HTERT RPE-1 (cell line): ENCODE data around the gene HBE1.
"Not testable (repeated sequence)": the region's sequence is repeated elsewhere in the genome, so short reads cannot be mapped to it uniquely, and the experiment has no call there.

Experiments
- in situ Hi-C: fragments of 300-500 bp; cut with MboI; formaldehyde crosslinking; loops from 4 replicates; pipeline ENCODE4 v1.14.3; 2020; ENCODE audit warnings: low sequenced_read_pairs

The HBE1 gene

DNA sequence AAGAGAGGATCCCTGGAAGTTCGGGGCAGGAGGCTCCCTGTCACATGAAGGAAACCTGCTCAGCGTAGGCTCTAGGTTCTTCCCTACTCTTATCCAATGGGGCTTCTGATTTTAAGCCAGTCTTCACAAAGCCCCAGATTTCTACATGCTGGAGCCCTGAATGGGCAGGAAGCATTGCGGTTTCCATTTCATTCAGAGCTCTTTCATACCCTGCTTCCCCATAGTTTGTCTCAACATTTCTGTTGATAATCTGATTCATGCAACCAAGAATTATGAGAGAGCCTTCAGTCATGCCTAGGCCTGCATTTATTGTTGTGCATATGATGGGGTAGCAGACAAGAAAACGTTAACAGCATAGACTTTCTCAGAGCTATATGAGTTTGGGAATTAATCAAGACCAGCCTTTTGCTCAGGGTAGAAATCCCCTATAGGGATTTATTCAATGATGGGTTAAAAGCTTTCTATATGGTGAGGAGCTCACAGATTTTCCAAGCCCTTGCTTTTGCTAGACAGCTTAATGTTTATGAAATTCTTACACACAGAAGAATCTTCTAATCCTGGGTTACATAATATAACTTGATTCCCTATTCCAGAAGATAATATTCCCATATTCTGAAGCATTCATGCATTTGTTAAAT, 16.1 kb upstream of the HBE1 start:
- in situ Hi-C loops = no loop called here

DNA sequence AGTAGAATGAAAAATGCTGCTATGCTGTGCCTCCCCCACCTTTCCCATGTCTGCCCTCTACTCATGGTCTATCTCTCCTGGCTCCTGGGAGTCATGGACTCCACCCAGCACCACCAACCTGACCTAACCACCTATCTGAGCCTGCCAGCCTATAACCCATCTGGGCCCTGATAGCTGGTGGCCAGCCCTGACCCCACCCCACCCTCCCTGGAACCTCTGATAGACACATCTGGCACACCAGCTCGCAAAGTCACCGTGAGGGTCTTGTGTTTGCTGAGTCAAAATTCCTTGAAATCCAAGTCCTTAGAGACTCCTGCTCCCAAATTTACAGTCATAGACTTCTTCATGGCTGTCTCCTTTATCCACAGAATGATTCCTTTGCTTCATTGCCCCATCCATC, 14.9 kb upstream of the HBE1 start:
- in situ Hi-C loops = no loop called here

DNA sequence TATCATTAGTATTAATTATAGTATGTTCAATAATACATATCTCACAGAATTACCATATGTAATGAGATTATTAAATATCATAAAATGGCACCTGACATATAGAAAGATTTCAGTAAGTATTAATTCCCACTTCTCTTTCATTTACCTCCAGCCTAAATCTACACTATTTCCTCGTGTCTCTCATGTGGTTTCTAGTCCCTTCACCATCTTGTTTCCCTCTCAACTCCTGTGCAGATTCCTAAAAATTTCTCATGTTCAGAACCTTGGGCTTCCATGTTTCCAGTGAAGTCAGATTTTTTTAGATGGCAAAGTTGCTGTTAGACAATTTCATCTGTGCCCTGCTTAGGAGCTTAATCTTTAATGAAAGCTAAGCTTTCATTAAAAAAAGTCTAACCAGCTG, 14.1 kb upstream of the HBE1 start:
- in situ Hi-C loops = no loop called here

DNA sequence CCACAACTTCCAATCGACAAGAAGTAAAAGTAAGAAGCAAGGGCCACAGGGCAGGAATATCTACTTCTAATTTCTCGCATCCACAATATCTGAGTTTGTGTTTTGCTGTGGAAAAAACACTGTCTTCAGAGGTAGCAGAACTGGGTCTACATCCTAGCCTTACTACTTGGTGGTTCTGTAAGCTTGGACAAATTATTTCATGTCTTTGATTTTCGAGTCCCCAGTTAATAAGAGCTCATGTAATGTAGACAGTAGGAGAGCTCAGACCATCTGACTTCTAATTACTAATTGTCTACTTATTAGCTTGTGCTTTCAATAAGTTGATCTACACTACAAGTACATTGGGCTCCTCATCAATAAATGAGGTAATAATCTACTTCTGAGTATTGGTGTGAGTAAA, 13.3 kb upstream of the HBE1 start:
- in situ Hi-C loops = no loop called here

DNA sequence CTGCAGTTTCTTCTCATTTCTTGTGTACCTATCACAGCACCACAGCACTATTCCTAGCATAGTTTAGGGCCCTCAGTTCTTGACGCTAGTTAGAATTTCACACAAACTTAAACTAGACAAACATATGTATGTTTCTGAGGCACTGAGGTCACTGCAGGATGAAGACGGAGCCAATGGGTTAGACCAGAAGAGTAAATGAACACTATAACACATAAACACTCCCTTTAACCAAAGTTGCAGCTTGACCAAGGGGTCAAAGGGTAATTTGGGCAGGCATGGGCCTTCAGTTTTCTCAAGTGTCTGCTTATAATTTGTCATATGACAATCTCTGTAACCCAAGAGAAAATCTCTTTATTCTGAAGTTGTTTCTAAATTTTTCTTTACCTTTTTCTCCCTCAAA, 12.9 kb upstream of the HBE1 start:
- in situ Hi-C loops = no loop called here

DNA sequence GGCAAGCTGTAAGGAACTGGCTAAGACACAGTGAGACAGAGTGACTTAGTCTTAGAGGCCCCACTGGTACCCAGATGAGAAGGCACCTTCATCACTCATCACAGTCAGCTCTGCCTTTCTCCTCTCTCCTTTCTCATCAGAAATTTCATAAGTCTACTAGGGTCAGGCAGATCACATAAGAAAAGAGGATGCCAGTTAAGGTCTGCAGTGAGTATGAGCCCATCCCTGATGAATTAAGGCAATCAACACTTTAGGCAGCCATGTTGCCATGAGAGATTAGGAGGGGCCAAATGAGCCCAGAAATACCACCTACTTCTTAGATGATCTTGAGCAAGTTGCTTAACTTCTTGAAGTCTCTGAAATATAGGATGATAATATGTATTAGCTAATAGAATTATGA, 11.9 kb upstream of the HBE1 start:
- in situ Hi-C loops = no loop called here

DNA sequence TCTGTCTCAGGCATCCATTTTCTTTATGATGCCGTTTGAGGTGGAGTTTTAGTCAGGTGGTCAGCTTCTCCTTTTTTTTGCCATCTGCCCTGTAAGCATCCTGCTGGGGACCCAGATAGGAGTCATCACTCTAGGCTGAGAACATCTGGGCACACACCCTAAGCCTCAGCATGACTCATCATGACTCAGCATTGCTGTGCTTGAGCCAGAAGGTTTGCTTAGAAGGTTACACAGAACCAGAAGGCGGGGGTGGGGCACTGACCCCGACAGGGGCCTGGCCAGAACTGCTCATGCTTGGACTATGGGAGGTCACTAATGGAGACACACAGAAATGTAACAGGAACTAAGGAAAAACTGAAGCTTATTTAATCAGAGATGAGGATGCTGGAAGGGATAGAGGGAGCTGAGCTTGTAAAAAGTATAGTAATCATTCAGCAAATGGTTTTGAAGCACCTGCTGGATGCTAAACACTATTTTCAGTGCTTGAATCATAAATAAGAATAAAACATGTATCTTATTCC, 10.9 kb upstream of the HBE1 start:
- in situ Hi-C loops = no loop called here

DNA sequence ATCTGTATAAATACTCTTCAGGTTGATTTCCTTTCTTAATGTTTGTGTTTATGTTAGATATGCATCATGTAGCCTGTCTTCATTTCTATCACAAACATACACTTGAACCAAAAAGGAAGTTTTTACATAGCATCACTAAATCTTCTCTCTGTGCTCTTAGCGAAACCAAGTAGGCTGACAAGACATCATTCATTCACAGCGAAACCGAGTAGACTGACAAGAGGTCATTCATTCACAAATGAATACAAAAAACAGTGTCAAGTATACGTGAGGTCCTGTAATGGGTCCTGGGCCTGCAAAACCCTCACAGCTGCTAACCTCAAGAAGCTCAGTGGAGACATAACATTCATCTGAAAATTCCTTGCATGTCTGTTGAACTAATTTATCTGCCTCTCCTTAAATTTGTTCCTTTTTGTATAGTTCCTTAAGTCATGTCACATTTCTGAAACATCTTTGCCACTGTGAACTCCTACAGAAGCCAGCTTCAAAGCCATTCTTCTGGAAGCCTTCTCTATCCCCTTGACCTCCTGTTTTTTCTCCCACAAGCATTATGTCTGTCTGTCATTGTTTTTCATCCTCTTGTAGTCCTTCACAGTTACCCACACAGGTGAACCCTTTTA, 9.8 kb upstream of the HBE1 start:
- in situ Hi-C loops = no loop called here

DNA sequence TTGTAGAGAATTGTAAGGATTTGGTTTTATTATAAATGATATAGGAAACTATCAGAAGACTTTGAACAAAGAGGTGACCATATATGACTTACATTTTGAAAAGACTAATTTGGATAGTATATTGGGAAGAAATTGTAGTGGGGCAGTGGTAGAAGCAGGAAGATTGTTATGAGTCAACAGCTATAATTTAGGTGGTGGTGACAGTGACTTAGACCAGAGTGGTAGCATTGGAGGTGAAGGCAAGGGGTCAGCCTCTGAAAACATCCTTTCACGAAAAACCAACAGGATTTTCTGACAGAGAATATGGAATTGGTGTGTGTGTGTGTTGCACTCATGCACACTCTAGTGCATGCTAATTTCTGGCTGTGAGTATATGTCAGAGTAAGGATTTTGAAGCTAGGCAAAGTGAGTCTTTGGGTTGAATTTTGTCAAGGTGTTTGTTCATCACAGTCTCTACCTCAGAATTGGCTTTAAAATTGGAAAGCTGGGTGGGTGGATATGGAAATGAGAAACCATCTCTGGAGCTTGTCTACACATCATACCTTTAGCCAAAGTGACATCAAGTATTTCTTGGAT, 8.2 kb upstream of the HBE1 start:
- in situ Hi-C loops = no loop called here

DNA sequence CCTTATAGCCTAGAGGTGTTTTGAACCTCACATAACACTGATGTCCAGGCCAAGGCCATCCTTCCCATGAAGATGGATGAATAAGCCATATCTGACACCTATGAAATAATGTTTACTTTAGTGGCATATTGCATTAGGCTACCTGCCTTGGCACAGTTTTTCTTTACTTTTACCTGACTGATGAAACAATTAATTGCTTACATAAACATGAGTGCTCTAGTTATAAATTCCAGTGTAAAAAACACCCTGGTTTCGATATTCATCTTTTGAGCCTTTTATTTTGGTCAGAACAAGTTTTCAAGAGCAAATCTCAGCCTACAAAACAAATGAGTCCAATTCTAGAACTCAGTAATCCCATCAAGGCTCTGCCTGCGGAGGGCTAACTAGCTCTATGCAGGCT, 7.0 kb upstream of the HBE1 start:
- in situ Hi-C loops = no loop called here

DNA sequence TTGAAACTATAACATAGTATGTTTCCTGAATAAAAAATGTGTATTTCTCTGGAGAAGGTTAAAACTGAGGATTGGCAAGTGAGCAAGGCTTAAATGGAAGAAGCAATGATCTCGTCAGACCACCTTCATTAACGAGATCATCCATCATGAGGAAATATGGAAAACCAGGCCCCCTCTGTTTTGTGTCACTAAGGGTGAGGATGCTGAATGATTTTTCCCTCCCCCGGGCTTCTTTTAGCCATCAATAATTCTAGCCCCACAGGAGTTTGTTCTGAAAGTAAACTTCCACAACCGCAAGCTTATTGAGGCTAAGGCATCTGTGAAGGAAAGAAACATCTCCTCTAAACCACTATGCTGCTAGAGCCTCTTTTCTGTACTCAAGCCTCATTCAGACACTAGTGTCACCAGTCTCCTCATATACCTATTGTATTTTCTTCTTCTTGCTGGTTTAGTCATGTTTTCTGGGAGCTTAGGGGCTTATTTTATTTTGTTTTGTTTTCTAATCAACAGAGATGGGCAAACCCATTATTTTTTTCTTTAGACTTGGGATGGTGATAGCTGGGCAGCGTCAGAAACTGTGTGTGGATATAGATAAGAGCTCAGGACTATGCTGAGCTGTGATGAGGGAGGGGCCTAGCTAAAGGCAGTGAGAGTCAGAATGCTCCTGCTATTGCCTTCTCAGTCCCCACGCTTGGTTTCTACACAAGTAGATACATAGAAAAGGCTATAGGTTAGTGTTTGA, 5.8 kb upstream of the HBE1 start:
- in situ Hi-C loops = no loop called here

DNA sequence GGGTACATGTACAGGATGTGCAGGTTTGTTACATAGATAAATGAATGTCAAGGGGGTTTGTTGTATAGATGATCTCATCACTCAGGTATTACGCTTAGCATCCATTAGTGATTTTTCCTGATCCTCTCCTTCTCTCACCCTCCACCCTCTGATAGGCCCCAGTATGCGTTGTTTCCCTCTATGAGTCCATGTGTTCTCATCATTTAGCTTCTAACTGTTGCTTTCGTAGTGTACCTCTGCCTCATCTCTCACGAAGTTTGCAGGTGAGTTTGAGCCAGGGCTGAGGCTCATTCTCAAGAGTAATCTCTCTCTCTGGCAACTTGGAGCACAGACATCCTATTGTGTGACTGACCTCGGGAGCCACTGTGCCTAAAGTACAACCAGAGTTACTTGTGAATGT, 4.7 kb upstream of the HBE1 start:
- in situ Hi-C loops = no loop called here

DNA sequence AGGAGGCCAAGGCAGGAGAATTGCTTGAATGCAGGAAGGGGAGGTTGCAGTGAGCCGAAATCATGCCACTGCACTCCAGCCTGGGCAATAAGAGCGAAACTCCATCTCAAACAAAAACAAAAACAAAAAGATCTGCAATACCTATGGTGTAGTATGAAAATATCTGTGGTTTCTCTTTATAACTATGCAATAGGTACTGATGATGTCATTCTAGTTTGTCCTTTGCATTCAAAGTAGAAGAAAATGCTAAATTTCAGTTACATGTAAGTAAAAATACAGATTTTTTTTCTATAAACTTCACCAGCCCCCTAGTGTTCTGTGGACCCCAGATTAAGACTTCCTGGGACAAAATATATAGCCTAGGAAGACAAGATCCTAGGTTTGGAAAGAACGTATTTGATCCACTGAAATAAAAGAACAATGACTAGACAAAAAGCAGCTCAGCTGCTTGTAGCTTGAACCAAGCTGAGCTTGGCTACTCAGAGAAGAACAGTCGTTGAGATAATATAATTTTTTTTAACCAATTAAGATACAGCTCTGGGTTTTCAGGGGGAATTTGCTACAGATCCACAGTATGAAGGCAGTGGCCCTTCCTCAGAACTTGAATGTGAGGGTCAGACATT, 2.8 kb upstream of the HBE1 start:
- in situ Hi-C loops = no loop called here

DNA sequence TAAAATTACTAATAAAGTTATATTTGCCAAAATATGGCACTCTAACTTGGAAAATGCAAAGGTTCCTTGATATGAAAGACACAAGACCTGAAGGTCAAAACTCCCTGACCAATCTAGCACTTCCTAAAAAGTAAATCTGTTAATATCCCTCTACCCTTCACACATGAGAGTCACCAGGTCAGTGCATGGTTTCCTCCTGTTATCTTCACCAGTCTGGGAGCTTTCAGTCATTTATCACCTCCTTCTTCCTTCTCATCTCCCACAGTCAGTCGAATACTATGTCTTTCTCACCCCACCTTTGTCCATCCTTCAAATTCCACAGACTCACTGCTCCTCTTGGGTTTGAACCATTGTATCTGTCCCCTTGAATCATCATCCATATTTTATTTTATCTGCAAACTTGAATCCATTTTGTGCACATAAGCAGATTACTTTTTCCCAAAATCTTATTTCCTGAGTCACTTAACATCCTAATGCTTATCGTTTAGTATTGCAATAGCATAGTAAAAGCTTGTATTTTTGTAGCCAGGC, 2.6 kb downstream of the HBE1 start:
- in situ Hi-C loops = no loop called here

DNA sequence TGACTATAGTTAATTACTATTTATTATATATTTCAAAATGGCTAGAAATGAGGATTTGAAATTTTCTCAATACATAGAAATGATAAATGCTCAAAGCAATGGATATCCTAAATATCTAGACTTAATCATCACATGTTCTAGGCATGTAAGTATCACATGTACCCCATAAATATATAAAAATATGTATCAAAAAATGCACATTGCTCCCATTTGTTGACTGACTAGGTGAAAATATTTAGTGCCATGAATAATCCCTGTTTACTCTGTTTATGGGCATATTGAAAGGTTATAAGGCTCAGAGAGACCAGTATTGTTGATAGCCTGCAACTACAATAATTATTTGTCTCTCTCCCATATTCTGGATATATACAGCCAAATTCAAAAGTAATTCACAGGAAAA, 3.1 kb downstream of the HBE1 start:
- in situ Hi-C loops = no loop called here

DNA sequence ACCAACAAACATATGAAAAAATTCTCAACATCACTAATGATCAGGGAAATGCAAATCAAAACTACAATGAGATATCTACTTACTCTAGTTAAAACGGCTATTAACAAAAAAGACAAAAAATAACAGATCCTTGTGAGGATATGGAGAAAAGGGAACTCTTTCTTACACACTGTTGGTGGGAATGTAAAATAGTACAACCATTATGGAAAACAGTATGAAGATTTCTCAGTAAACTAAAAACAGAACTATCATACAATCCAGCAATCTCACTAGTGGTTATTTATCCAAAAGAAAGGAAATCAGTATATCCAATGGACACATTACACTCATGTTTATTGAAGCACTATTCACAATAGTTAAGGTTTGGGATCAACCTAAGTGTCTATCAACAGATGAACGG, 3.9 kb downstream of the HBE1 start:
- in situ Hi-C loops = no loop called here

DNA sequence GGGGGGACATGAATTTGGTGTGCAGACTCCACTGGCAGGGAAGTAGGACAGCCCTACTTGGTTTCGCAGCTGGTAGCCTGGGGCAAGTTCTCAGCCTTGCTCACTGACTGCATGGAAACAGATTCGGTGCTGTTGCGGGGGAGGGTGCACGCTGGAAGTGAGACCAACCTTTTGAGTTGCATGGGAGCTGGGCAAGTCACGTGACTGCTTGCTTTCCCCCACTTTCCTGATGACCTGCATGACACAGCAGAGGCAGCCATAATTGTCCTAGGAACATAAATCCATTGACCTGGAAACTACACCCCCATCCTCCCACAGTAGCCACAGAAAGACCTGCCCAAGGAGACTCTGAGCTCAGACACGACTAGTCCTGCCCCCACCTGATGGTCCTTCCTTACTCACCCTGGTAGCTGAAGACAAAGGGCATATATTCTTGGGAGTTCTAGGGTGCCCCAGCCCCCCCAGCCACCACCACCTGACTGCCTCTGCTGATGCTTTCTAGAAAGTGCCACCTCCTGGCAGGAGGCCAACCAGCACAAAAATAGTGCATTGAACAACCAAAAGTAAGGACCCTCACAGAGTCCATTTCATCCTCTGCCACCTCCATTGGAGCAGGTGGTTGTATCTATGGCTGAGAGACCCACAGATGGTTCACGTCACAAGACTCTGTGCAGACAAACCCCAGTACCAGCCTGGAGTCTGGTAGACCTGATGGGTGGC, 11.0 kb downstream of the HBE1 start:
- in situ Hi-C loops = no loop called here

DNA sequence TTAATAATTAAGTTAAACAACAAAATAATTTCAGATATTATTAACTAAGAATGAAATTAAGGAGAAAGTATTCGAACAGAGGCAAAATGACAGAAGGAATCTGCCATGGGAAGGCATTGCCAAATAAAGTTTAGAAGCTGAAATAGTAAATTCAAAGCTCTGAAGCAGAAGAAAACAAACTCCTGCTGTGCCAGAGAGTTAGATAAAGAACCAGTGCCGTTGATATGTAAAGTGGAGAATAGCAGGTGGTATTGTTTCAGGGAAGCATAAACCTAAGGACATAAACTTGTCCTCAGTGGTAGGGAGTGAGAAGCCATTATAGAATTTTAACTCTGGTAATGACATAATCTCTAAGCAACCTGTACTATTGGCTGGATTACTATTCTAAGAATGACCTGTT, 12.4 kb downstream of the HBE1 start:
- in situ Hi-C loops = no loop called here

DNA sequence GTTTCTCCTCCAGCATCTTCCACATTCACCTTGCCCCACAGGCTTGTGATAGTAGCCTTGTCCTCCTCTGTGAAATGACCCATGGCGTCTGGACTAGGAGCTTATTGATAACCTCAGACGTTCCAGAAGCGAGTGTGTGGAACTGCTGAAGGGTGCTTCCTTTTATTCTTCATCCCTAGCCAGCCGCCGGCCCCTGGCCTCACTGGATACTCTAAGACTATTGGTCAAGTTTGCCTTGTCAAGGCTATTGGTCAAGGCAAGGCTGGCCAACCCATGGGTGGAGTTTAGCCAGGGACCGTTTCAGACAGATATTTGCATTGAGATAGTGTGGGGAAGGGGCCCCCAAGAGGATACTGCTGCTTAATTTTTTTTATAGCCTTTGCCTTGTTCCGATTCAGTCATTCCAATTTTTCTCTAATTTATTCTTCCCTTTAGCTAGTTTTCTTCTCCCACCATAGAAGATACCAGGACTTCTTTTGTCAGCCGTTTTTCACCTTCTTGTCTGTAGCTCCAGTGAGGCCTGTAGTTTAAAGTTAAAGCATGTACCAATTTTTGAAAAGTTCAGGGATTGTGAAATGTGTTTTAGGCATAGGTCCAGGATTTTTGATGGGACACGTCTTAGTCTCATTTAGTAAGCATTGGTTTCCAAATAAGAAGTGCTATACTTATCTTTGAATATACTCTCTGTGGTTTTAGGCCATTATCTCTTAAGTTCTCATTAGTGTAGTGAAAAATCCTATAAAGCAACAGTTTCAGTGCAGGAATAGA, 14.9 kb downstream of the HBE1 start, which contains the start of gene HBG2:
Gene HBG2, minus strand, starts transcription at position 136 of the 768 bp plus-strand sequence. Its CDS starts 53 bp downstream, at position 83.
- in situ Hi-C loops = not testable (repeated sequence)

DNA sequence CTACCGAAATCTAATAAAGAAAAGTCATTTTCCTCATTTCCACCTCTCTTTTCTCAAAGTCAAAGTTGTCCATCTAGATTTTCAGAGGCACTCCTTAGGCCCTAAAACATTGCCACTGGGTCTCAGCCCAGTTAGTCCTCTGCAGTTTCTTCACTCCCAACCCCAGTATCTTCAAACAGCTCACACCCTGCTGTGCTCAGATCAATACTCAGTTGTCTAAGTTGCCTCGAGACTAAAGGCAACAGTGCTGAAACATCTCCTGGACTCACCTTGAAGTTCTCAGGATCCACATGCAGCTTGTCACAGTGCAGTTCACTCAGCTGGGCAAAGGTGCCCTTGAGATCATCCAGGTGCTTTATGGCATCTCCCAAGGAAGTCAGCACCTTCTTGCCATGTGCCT, 15.7 kb downstream of the HBE1 start:
- in situ Hi-C loops = not testable (repeated sequence)
